GM21526 (cell line): ENCODE data around the gene DPYSL4.

Experiments used
- ATAC-seq: cut with Tn5 transposase; IDR thresholded peaks from one replicate; pipeline ENCODE4 v1.9.1; 2021; ENCODE audit warnings: moderate library complexity; ENCODE audit not compliant: unreplicated experiment, low FRiP score

The DPYSL4 gene

DNA sequence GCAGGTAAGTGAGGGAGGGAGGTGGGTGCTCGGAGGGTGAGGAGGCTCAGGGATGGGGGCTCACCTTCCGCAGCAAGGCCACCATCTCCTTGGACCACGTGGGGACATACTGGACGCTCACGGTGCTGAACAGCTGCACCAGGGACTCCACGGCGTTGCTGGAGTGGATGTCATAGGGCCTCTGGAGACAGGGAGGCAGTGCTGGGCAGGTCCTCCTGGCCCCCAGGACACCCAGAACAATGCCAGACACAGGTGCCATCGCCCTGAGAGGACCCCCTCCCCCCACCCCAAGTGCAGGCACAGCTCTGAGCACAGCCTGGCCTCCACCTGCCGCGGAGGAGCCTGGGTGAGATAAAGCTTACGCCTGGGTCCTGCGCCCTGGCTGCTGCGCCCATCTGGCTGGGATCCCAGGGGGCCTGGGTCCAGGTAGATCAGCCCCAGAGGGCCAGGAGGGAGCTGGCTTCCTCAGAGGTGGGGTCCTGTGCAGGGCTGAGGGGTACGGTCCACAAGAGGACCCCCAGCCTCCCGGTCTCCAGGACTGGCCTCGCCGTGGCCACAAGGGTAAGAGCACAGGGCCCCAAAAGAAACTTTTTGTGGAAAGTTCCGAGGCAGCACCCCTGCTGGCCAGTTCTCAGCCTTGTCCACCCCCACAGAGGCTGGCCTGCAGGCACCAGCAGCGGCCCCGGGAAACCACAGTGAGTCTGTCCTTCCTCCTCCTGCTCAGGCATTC is 37.8 kb downstream of the DPYSL4 start:
- no peak for ATAC-seq

- ATAC-seq = no peak
These were observed 38.5 kb downstream of the DPYSL4 start for GRCh38 chr10:132225073-132225848.

- no peak for ATAC-seq
These were observed 39.1 kb downstream of the DPYSL4 start for GRCh38 chr10:132225849-132226205.

DNA sequence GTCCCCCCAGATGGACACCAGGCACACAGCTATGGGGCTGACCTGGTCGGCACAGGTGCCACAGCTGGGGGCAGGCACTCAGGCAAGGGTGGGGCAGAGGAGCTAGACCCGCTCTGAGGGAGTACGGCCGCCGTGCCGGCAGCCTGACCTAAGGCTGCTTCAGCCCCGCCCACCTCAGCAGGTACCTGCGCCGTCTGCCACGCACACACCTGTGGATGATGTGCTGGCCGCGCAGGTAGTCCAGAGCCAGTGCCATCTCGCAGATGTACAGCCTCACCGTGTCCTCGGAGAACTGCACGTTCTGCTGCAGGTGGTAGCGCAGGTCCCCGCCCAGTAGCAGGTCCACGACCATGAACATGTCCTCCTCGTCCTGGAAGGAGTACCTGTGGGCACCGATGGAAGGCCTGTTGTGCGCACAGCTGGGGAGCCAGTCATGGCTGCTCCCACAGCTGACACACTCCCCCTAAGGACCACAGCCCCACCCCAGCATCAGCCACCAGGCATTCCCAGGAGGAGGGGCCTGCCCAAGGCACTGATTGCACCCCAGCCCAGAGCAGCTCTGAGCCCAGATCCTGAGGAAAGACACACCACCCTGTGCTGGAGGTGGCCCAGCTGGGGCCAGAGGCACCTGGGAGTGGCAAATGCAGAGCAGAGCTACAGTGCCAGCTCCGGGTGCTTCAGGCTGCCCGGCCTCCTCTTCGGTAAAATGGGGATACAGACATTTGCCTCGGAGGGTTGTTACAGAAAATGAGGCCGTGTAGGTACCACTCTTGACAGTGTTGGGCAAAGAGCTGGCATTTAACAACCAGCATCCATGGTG is 40.0 kb downstream of the DPYSL4 start:
- ATAC-seq = no peak

- no peak for ATAC-seq
These were observed 41.2 kb downstream of the DPYSL4 start for GRCh38 chr10:132227851-132228390.

DNA sequence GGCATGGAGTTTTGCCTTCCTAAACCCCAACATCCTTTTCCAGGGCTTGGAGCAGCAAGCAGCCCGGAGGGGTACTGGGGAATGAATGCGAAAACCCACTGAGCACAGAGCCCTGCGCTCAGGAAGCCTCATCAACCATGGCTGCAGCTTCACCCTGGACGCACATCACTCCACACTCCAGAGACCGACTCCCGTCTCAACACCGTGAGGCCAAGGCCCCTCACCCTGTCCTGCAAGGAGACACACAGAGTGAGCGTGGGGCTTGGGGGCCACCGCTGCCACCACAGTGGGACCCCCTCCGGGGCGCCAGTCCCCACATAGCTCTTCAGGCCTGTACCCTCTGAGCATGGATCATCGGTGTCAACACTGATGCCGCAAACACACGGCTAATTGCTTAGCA is 41.9 kb downstream of the DPYSL4 start:
- no peak for ATAC-seq

- no peak for ATAC-seq
These were observed 42.3 kb downstream of the DPYSL4 start for GRCh38 chr10:132229096-132229495.

DNA sequence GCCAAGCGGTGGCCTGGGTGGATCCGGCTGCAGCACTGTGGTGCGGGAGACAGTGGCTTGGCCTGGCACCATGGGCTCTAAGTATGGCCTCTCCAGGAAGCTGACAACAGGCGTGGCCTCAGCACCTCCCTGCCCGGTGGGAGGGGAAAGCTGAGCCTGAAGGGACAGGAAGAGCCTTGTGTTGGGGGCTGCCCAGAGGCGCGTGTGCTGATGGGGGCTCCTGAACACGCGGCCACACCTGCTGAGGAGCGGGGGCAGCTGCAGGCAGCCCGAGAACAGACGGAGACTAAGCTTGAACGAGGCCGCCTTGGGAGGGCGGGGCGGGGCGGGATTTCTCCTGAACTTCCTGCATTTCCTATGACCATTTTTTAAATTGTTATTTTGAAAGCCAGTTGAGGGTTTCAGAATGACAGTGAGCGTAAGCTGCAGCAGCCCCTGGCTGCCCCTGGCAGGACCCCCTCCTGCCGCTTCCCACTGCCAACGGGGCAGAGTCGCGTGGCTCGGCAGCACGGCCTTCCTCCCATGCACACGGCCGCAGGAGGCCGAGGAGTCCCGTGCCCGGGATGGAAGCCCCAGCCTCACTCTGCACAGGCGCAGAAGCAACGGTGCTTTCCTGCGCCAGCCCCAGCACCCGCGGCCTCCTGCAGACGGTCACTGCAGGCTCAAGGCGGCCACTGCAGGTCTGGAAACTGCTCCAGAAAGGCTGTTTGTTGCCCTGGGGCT is 43.2 kb downstream of the DPYSL4 start:
- peak; percentile 55 for ATAC-seq

DNA sequence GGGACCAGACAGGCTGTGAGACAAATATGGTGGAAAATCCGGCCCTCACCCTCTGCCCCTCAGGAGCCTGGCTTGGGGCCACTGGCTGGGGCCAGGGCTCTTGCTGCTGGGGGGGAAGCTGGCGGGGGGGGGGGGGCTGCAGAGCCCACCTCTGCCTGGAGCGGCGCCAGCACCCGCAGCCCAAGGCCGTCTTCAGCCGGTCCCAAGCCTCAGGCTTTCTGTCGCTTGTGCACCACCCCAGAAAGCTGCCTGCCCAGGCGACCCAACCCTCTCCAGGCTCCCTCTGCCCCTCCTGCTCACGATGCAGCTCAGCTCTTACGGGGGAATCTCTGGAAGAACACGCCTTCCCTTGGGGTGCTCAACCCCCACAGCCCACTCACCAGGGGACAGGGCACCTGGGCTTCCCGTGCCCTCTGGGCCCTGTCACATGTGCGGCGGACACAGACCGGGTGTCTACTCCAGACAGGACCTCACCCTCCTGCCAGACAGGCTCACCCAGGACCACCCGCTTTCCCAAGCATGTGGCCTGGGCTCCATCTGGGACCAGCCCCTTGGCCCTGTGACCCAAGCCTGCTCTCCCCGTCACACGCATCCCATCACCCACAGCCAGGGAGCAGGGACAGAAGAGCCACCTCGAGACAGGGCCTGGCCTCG is 43.9 kb downstream of the DPYSL4 start:
- no peak for ATAC-seq

- ATAC-seq = no peak
These were observed 44.9 kb downstream of the DPYSL4 start for GRCh38 chr10:132231656-132232022.

GRCh38 chr10:132232023-132232951 is 45.5 kb downstream of the DPYSL4 start:
- ATAC-seq = no peak

GRCh38 chr10:132232981-132233380 is 46.2 kb downstream of the DPYSL4 start:
- no peak for ATAC-seq

- no peak for ATAC-seq
These were observed 46.8 kb downstream of the DPYSL4 start for GRCh38 chr10:132233501-132234085.

DNA sequence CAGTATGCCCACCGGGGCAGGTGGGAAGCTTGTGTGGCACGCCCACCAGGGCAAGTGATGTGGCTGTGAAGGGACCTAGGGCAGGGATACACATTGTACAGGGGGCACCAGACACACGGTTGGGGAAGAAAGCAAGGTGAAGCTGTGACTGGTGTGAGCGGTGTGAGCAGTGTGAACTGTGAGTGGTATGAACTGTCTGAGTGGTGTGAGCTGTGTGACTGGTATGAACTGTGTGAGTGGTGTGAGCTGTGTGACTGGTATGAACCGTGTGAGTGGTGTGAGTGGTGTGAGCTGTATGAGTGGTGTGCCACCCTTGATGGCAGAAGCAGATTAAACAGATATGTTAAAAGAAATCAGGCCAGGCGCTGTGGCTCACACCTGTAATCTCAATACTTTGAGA is 48.1 kb downstream of the DPYSL4 start:
- ATAC-seq = no peak

- ATAC-seq = no peak
These were observed 49.4 kb downstream of the DPYSL4 start for GRCh38 chr10:132236161-132236560.

DNA sequence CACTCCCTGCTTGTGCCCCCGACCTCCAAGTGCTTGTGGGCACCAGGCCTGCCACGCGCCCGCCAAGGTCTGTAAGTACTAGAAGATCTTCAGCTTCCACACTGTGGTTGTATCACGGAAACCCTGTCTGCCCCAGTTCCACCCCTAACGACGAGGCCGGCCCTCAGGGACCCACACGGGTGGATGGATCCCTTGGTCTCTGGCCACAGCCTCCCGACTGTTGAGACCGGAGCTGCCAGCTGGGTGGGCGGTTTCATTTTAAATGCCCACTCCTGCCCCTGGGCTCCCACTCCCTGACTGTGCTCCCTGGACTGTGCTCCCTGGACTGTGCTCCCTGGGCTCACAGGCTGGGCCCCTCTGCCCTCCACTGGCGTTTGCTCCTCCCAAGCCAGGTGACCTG is 50.1 kb downstream of the DPYSL4 start:
- no peak for ATAC-seq

DNA sequence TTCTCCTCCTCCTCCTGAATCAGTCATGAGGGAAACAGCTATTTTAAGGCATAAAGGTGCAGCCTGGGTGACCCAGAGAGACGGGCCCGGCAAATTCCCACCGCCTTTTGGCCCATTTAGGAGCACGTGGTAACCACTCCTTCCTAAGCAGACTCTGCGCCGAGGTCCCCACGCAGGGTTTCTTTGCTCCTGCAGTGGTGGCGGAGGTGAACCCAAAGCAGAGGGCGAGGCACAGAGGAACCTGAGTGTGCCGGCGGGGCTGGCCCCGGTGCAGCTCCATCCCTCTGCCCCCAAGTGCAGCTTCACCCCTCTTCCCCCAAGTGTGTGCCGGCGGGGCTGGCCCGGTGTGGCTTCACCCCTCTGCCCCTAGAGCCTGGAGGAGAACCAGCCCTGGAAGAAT is 50.6 kb downstream of the DPYSL4 start:
- no peak for ATAC-seq

GRCh38 chr10:132237871-132238270 is 51.1 kb downstream of the DPYSL4 start:
- no peak for ATAC-seq
